ENCODE data around the gene TRAM2. TPM values are rescaled to one million over a fixed set of nuclear protein-coding genes. Genes with fewer than 3 reads are reported as not detected.

The TRAM2 gene
- total RNA-seq, 1 experiment from 2014 or later: 21.3 TPM

GRCh38 chr6:52568320-52568719 lies 8.5 kb downstream of the TRAM2 start:
- H3K9me2 ChIP-seq (ENCODE audit: insufficient read depth): 0 out of 2 replicates have a peak, but pooled peaks cover 3% of the 10 kb centered on the region
- peaks cover 0 to 8% of the 10 kb centered on the region in 2 experiments; a peak in 2 of 4 replicates for H3K4me1 ChIP-seq (ENCODE audit: control insufficient read depth in 1 of 2, insufficient read depth in 2 of 2, low read length in 2 of 2)
- H4K20me1 ChIP-seq (ENCODE audit: insufficient read depth): 0 out of 2 replicates have a peak, but pooled peaks cover 3% of the 10 kb centered on the region
- H2AFZ ChIP-seq (ENCODE audit: low read depth, low read length, poor library complexity, severe bottlenecking): no peak overlapping the region
- no peaks in the 10 kb centered on the region for H3K27me3 ChIP-seq (ENCODE audit: insufficient read depth, low read length)
- H3K79me2 ChIP-seq (ENCODE audit: insufficient read depth, low read length): peaks cover 87% of the 10 kb centered on the region
- no peaks in the 10 kb centered on the region for H3K9me3 ChIP-seq (ENCODE audit: control insufficient read depth in 1 of 2, insufficient read depth in 1 of 2, low read depth in 1 of 2, low read length in 2 of 2)
- no peak for DNase-seq (ENCODE audit: low read depth, low spot score)
- CTCF ChIA-PET: interaction anchor here (2.1 kb wide), 1 partner anchor 8 kb away, joined by 6 read pairs; the partner anchor contains the start of gene TRAM2
- no peak overlapping the region for H3K9ac ChIP-seq (ENCODE audit: low read length)
- POLR2A ChIA-PET: no interaction called here
- intact Hi-C loops (cut with micrococcal nuclease): no loop called here
- H3K27ac ChIP-seq (ENCODE audit: low read depth, low read length): no peak overlapping the region
- ATAC-seq: no peak
- no peak overlapping the region for H3K4me2 ChIP-seq (ENCODE audit: low read length)
- no TSS peak for BruUV-seq (replicated peaks)
- RAD21 ChIA-PET (ENCODE audit: low non-redundant PET in 1 of 2, low total read pairs in 2 of 2, uncharacterized antibody in 2 of 2, unreplicated experiment in 2 of 2): no interaction called here
- TF ChIP-seq EGR1 (IDR thresholded peaks at IDR 0.05; ENCODE audit: low read depth) (no peak), RAD21 (IDR thresholded peaks at IDR 0.05; ENCODE audit: low read depth) (no peak), ZFX (IDR thresholded peaks at IDR 0.05) (no peak), SIN3A (IDR thresholded peaks at IDR 0.05; ENCODE audit: low read depth) (no peak), ZNF274 (IDR thresholded peaks at IDR 0.05; ENCODE audit: low read depth, low read length) (no peak), YY1 (IDR thresholded peaks at IDR 0.05; ENCODE audit: extremely low read depth, insufficient replicate concordance, low read depth, low read length) (no peak), REST (IDR thresholded peaks at IDR 0.05; ENCODE audit: low read depth) (no peak), TCF7L2 (IDR thresholded peaks at IDR 0.05; ENCODE audit: borderline replicate concordance, extremely low read depth, insufficient read depth, insufficient read length) (no peak), ELF1 (IDR thresholded peaks at IDR 0.05; ENCODE audit: borderline replicate concordance, low read depth) (no peak), ATF3 (IDR thresholded peaks at IDR 0.05) (no peak), POLR2AphosphoS5 (IDR thresholded peaks at IDR 0.05; ENCODE audit: low read depth, low read length) (no peak), CTCF (IDR thresholded peaks at IDR 0.05 in 2 of 3, conservative IDR thresholded peaks at IDR 0.05 in 1 of 3; ENCODE audit: borderline replicate concordance in 1 of 3, insufficient read depth in 1 of 3, low read depth in 2 of 3, low read length in 2 of 3) (no peak), EZH2phosphoT487 (IDR thresholded peaks at IDR 0.05; ENCODE audit: borderline replicate concordance) (no peak), SP1 (IDR thresholded peaks at IDR 0.05; ENCODE audit: low read depth) (no peak), JUND (IDR thresholded peaks at IDR 0.05) (no peak), POLR2A (IDR thresholded peaks at IDR 0.05; ENCODE audit: borderline replicate concordance, extremely low read depth, insufficient read depth, insufficient read length) (no peak), ZBTB33 (IDR thresholded peaks at IDR 0.05; ENCODE audit: extremely low read depth, insufficient replicate concordance, low read length) (no peak)
- H3K36me3 ChIP-seq (ENCODE audit: control insufficient read depth in 1 of 2, insufficient read depth in 2 of 2, low read length in 2 of 2): no peaks in the 10 kb centered on the region
- H3K4me3 ChIP-seq (replicated peaks in 1 of 2; ENCODE audit: low read depth in 1 of 2, low read length in 2 of 2): no peak overlapping the region
